ENCODE measurements around the gene SSR4.

- TF ChIP-seq CTCF (IDR thresholded peaks at IDR 0.05) (no peak), EZH2 (IDR thresholded peaks at IDR 0.05; ENCODE audit: borderline replicate concordance, insufficient read depth, low read depth, low read length, poor library complexity, severe bottlenecking) (no peak)
These were observed 18.3 kb upstream of the SSR4 start for GRCh38 chrX:153776120-153776599.

Measured in B cell (primary cell).